Epidermal melanocyte (primary cell): Measurements from ENCODE around the gene IL19.
A peak's percentile ranks its signal among the peaks of the same experiment; 100 is the strongest.
"Not testable (repeated sequence)": the region's sequence is repeated elsewhere in the genome, so short reads cannot be mapped to it uniquely, and the experiment has no call there.

Experiments
- DNase-seq: peaks from one replicate; pipeline ENCODE4 v3.0.0; 2011; ENCODE audit warnings: low spot score; ENCODE audit not compliant: insufficient read length

IL19 gene

DNA sequence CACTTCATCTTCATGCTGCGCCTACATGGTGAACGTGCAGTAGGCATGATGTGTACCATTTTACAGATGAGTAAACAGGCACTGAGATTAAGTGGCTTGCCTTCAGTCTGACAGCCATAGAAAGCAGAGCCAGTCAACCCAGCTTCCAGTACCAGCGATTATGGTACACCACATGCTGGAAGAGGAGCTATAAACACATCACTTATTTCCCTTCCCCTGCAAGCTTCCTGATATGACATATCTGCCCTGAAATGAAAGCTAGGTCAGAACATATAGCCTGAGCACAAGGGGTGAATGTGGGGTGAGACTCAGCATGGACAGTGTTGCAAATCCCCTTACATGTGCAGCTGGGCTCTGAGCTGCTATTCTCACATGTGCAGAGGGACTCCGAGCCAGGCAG is 61.1 kb downstream of the IL19 start:
- no peak for DNase-seq

DNA sequence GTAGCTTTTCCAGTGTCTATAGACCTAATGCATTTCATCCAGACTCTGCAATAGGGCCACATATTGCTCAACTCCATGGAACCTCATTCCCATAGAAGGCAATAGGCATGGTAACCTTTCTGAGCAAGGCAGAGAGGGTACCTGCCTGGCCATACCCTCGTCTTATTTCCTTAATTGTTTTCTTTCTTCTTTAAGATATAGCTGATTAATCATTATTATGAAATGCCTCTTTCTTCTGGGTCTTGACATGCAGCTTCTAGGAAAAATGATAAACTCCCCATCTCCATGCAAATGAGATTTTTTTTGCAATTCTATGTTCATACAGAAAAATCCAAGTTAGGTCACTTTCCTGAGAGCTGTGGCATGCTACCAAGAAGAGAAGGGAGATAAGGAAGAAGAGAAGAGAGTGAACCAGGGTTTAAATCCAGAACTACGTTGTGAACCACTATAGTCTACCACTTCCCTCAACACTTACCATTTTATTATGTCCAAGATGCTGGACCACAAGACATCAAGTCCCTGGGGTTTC is 61.8 kb downstream of the IL19 start:
- DNase-seq = no peak

DNA sequence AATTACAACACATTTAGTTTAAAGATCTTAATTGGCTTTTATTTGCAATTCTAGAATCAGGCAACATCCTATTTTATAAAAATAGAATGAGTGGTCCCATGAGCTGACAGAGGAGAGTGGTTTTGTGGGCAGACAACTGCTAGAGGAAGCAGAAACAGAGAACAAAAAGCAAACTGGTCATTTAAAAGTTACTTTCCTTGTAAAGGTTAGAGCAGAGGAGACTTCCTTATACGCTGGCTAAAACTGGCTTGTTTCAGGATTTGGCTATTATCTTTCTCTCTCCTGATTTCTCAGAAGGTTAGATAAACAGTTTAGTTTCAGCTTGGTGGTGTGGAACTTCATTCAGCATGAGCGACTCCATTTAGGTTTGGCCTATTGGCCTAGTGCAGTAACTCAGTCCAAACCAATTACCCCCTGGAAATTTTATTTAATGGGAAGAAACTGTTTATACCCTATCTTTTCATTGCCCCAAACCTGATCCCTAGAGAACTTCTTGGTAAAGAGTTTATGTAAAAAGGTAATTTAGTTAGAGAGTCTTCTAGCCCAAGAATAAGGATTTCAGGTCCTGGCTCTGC is 62.6 kb downstream of the IL19 start:
- no peak for DNase-seq

DNA sequence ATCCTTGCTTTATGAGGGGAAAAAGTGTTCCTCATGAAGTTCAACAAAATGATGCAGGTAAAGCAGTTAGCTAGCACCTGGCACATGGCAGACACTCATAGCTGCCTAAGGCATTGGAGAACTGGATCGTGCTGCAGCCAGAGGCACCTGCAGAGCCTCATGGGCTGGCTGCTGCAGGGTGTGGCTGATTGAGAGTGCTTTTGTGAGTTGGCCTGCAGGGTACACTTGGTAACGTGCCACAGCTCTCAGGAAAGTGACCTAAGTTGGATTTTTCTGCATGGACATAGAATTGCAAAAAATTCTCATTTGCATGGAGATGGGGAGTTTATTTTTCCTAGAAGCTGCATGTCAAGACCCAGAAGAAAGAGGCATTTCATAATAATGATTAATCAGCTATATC is 63.2 kb downstream of the IL19 start:
- DNase-seq = no peak

DNA sequence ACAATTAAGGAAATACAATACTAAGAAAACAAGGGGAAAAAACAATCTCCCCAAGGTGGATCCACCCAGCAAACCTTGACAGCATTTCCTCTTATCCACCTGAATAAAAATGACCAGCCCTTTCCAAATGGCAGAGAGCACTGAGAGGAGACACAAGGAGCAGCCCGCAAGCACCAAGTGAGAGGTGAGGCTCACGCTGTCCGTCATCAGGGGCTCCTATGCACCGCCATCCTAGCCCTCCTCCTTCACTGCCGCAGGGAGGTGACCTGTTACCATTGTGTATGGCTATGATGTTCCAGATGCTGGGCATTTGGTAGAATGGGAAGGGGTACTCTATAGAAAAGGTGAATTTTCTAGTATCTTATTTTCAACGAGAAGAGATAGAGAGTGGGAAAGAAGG is 63.6 kb downstream of the IL19 start:
- DNase-seq = no peak

DNA sequence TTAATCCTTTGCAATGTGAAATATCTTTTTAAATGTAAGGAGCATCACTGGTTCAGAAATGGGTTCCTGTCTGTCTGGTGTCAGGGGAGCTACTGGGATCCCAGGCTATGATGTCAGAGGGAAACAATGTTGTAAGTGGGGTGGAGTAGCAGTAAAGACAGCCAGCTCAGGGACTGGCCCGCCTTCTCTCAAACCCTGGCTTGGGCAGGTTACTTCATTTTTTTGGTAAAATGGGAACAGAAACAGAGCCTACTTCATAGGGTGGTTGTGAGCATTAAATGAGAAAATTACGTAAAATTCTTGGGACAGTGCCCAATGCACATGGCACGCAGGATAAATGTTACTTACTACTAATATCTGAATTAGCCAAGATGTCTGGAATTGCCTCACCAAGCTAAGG is 64.1 kb downstream of the IL19 start:
- no peak for DNase-seq

DNA sequence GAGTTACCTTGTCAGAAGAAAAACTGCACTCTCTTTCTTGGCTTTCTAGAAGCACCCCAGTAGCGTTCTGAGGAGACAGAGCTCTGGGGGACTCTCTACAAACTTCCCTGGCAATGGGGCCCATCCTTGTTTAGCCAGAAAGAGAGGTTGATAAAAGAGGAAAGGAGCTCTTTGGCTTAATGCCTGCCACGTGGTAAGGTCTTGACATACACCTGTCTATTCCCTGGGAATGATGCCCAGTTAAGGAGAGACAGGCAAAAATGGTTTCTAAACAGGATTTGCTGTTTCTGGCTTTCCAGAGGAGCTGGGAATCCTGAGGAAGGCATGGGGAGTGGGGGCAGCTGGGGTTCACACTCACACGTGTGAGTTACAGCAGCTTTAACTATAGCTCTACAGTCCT is 64.6 kb downstream of the IL19 start:
- DNase-seq = no peak

DNA sequence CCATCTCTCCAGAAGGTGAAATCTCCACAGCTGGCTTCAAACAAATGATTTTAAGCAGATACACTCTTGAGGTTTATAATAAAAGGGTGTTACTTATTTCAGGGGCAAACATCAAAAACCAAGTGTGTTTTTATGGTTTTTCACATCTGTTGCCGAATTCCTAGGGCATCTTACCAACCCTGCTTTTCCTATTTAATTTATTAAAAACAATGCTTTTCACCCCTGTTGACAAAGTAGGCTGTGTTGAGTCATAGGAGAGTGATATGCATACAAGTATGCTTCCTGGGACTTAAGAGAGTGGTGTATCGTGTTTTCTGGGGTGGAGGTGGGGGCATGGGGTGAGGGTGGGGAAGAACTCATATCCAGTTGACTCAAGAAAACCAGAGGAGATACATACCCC is 65.5 kb downstream of the IL19 start:
- no peak for DNase-seq

DNA sequence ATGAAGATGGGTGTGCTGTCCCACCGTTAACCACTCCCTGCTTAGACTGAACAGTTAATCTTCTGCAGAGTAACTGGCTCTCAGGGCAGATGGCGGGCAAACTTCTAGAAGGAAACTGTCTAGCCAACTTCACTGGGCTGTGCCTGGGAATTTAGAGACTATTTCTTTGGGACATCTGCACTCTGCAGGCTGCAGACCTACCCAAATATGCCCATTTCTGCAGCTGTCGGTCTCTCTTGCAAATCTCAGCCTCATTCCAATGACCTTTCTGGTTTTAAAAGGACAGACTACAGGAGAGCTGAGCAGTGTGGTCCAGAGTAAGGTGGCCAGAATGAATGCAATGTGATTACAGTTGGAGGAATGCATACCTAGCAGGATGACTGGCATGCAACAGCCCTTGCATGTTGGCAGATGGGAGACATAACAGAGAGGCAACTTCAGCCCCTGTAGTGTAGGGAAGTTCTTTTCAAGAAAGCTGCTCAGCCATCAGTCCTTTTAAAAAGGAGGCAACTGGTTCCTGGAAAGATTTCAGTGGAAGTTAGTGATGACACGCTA is 68.5 kb downstream of the IL19 start:
- DNase-seq = no peak

DNA sequence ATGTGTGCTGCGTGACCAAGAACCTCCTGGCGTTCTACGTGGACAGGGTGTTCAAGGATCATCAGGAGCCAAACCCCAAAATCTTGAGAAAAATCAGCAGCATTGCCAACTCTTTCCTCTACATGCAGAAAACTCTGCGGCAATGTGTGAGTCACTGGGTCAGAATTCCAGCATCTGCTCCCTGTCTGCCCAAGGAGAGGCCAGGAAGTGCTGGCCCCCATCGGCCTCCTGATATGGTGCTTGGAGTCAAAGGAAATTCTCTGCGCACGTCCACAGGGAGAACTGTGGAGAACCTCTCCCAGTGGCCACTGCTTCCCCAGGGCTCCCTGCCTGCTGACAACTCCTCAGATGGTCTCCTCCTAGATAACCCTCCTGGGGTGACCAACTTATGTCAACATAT is 69.3 kb downstream of the IL19 start:
- peak; percentile 63 for DNase-seq

DNA sequence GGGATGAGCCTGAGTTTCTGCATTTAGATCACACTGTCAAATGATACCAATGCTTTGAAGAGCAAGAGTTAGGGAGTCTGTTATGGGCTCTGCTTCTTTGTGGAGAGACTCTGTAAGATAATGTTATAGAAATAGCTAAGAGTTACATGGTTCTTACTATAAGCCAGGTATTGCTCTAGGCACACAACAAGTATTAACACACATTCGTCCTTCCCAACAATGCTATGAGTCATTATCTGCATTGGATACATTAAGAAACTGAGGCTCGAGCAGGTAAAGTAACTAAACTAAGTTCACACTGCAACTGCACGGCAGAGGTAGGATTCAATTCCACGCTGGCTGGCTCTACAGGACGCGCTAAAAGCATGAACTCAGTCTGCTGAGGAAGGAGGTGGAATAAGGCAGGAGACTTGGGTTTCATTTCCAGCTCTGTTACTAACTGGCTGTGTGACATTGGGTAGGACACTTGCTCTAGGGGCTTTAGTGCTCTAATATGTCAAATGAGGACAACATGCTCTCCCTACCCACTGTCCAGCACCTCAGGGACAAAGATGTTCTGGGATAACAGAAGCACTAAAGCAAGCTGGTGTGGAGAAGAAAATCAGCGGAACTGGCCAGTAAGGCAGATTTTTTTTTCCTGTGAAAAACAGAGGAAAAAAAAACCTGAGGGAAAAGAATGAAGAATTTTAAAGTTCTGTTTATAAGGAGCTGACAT is 71.2 kb downstream of the IL19 start:
- DNase-seq = no peak

DNA sequence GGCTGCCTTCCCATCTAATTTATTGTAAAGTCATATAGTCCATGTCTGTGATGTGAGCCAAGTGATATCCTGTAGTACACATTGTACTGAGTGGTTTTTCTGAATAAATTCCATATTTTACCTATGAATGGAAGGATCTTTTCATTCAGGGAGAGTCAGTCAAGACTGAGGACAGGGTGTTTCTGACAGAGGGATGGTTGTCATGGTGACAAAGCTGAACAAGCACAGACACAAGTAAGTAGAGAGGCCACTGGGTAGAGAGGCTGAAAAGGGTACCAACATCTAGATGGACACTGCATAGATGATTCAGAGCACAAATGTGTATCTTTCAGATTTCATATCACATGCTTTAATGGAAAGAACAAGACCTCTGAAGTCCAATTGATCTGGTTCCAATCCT is 72.3 kb downstream of the IL19 start:
- no peak for DNase-seq

DNA sequence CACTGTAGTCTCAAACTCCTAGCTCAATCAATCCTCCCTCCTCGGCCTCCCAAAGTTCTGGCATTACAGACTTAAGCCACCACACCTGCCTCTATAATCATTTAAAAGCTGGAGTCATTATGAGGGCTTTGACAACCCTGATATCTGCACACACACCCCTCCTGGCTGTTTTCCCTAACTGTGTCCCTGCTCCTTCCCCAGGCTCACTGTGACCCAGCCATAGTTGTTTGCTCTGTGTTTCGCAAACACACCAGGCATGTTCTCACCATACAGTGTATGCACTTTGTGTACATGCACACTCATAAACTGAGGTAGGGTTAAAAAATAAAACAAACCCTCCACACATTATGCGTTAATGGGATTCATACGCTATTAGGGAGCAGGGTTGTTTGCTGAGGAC is 73.1 kb downstream of the IL19 start:
- no peak for DNase-seq

DNA sequence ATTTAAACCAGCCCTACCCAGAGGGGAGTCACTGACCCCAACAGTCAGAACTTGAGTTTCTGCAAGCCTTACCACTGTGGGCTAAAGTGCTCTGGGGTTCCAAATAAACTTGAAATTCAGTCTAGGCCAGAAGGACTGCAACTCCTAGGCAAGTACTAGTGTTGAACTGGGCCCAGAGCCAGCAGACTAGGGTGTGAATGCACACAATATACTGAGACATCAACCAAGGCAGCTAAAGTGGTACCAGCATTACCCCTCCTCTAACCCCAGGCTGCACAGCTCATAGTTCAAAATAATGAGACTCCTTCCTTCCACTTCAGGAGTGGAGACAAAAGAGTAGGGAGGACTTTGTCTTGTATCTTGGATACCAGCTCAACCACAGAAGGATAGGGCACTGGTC is 75.9 kb downstream of the IL19 start:
- DNase-seq = no peak

DNA sequence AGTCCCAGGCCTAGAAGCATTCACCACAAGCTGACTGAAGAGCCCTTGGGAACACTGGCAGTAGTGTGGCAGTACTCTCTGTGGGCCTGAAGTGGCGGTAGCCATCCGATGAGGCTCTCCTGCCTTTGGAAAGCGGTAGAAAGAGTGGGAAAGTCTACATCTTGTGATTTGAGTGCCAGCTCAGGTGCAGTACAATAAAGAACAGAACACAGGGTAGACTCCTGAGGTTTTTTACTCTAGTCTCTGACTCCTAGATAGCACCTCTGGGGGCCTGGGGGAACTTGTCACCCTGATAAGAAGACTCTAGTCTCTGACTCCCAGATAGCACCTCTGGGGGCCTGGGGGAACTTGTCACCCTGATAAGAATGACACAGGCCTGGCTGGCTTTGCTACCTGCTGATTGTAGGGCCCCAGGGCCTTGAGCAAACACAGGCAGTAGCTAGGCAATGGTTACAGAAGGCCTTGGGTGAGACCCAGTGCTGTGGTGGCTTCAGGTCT is 76.8 kb downstream of the IL19 start:
- DNase-seq = no peak

DNA sequence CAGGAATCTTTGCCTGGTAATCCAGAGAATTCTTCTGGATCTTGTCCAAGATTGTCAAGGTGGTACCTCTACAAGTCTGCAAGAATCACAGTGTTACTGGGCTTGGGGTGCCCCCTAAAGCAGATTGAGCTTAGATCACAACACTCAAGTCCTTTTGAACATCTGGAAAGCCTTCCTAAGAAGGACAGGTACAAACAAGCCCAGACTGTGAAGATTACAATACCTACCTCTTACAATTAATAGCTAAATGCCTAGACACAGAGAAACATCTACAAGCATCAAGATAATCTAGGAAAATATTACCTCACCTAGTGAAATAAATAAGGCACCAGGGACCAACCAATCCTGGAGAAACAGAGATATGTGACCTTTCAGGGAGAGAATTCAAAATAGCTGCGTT is 77.4 kb downstream of the IL19 start:
- DNase-seq = no peak

DNA sequence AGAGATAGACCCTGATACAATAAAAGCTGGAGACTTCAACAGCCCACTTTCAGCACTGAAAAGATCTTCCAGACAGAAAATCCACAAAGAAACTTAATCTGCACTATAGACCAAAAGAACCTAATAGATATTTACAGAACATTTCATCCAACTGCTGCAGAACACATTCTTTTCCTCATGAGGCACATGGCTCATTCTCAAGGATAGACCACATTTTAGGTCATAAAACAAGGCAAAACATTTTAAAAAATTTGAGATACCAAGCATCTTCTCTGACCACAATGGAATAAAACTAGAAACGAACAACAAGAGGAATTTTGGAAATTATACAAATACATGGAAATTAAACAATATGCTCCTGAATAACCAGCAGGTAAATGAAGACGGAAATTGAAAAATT is 79.8 kb downstream of the IL19 start:
- DNase-seq = no peak

DNA sequence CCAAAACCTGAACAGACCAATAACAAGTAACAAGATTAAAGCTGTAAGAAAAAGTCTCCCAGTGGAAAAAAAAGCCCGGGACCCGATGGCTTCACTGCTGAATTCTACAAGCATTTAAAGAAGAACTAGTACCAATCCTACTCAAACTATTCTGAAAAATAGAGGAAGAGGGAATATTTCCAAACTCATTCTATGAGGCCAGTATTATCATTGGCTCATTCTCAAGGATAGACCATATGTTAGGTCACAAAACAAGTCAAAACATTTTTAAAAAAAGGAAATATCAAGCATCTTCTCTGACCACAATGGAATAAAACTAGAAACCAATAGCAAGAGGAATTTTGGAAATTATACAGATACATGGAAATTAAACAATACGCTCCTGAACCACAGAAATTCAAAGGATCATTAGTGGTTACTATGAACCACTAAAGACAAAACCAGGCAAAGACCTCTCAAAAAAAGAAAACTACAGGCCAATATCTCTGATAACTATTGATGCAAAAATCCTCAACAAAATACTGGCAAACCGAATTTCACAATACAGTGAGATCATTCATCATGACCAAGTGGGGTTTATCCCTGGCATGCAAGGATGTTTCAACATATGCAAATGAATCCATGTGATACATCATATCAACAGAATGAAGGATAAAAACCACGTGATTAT is 80.9 kb downstream of the IL19 start:
- no peak for DNase-seq

DNA sequence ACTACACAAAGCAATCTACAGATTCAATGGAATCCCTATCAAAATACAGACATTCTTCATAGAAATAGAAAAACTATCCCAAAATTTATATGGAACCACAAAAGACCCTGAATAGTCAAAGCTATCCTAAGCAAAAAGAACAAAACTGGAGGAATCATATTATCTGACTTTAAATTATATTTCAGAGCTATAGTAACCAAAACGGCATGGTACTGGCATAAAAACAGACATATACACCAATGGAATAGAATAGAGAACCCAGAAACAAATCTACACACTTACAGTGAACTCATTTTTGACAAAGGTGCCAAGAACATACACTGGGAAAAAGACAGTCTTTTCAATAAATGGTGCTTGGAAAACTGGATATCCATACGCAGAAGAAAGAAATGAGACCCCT is 82.1 kb downstream of the IL19 start:
- not testable (repeated sequence) for DNase-seq

DNA sequence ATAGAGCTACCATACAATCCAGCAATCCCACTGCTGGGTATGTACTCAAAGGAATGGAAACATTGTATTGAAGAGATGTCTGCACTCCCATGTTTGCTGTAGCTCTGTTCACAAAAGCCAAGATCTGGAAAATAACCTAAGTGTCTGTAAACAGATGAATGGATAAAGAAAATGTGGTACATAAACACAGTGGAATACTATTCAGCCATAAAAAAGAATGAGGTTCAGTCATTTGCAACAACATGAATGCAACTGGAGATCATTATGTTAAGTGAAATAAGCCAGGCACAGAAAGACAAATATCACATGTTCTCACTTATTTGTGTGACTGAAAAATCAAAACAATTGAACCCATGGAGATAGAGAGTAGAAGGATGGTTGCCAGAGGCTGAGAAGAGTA is 83.1 kb downstream of the IL19 start:
- not testable (repeated sequence) for DNase-seq

DNA sequence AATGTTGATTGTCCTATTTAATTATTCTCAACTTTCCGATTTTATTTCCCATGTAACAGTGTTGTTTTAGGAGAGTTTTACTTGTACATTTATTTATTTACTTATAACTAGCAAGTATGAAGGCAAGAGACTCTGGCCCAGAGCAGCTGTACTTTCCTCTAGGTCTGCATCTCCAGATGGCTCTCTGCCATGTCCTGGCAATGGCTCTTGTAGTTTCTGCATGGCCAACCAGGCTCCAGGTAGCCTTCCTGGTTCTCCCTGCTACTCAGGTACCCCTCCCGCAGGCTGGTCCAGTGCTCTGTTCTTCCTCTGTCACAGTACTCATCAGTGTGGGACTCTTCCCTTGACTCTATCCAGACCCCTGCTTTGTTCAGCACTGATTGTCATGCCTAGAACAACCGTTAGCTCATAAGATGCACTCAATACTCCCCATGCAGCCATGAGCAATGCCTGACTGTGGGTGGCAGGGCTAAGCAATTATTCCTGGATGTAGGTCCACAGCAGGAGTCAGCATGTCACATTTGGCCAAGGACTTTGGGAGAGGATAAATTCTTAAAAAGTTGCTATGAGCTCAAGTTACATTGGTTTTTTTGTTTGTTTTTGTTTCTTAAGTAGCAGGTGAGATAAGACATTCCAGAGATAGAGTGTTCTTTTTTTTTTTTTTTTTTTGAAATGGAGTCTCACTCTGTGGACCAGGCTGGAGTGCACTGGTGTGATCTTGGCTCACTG is 84.0 kb downstream of the IL19 start:
- DNase-seq = no peak

DNA sequence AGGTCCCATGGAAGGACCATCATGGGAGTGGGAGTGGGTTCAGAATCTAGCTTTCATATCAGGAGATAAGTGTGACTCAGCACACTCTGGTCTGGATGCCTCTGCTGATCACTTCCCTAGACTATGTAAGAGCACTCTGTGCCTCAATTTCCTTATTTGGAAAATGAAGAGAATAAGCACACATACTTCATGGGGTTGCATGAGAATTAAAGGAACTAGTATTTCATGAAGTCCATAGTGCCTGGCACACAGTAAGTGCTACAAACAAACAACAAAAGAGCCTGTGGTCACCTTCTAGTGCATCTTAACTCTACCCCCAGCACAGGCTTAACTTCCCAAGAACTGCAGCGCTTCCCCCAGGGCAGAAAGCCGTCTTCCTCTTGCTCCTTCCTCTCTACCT is 85.3 kb downstream of the IL19 start:
- DNase-seq = no peak
